ENCODE measurements around the gene NEU4.

DNA sequence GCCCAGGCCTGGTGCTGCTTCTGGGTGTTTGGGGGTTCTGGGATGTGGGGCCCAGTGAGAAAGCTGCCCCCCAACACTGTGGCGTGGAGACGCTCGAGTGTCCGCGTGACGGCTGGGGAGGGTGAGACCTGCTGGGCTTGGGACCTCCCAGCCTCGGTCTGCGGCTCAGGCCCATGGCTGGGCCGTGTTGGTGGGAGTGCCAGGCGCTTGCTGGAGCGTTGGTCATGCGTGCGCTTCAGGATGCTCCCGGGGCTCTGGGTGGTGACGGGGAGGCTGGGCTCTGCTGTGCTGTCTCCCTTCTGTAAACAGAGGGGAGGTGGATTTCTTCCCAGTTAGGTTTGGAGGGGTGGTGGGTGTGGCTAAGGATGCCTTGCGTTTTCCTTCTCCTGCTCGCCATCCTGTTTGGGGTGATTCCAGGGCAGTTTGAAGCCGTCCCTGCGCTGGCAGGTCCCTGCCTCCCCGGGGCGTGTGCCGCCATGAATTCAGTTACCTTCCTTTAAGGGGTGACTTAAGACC, 31.8 kb upstream of the NEU4 start:
- TF ChIP-seq, protein P1, sequence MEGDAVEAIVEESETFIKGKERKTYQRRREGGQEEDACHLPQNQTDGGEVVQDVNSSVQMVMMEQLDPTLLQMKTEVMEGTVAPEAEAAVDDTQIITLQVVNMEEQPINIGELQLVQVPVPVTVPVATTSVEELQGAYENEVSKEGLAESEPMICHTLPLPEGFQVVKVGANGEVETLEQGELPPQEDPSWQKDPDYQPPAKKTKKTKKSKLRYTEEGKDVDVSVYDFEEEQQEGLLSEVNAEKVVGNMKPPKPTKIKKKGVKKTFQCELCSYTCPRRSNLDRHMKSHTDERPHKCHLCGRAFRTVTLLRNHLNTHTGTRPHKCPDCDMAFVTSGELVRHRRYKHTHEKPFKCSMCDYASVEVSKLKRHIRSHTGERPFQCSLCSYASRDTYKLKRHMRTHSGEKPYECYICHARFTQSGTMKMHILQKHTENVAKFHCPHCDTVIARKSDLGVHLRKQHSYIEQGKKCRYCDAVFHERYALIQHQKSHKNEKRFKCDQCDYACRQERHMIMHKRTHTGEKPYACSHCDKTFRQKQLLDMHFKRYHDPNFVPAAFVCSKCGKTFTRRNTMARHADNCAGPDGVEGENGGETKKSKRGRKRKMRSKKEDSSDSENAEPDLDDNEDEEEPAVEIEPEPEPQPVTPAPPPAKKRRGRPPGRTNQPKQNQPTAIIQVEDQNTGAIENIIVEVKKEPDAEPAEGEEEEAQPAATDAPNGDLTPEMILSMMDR (conservative IDR thresholded peaks at IDR 0.05; ENCODE audit: low read depth, low read length) = no peak
- TF ChIP-seq POLR2A (IDR thresholded peaks at IDR 0.05; ENCODE audit: low read depth, low read length) (no peak), ELK1 (IDR thresholded peaks at IDR 0.05; ENCODE audit: borderline replicate concordance, low read depth, low read length) (no peak), MAZ (IDR thresholded peaks at IDR 0.05; ENCODE audit: borderline replicate concordance, low read depth, low read length) (no peak), RAD21 (IDR thresholded peaks at IDR 0.05; ENCODE audit: low read length) (no peak), RFX5 (IDR thresholded peaks at IDR 0.05; ENCODE audit: low read depth, low read length) (no peak), SMC3 (IDR thresholded peaks at IDR 0.05; ENCODE audit: low read depth, low read length) (no peak), MAFK (IDR thresholded peaks at IDR 0.05; ENCODE audit: low read depth, low read length) (no peak), CEBPB (IDR thresholded peaks at IDR 0.05; ENCODE audit: low read depth, low read length) (no peak), BHLHE40 (IDR thresholded peaks at IDR 0.05; ENCODE audit: low read depth, low read length) (no peak), CHD1 (IDR thresholded peaks at IDR 0.05; ENCODE audit: low read depth, low read length) (no peak), FOS (IDR thresholded peaks at IDR 0.05; ENCODE audit: low read depth, low read length) (no peak)
- TF ChIP-seq, protein P2, sequence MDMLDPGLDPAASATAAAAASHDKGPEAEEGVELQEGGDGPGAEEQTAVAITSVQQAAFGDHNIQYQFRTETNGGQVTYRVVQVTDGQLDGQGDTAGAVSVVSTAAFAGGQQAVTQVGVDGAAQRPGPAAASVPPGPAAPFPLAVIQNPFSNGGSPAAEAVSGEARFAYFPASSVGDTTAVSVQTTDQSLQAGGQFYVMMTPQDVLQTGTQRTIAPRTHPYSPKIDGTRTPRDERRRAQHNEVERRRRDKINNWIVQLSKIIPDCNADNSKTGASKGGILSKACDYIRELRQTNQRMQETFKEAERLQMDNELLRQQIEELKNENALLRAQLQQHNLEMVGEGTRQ (IDR thresholded peaks at IDR 0.05; ENCODE audit: low read depth, low read length) = no peak
